Central memory CD8-positive, alpha-beta T cell (primary cell): Measurements from ENCODE around the gene WDR91.
"Not testable (repeated sequence)": the region's sequence is repeated elsewhere in the genome, so short reads cannot be mapped to it uniquely, and the experiment has no call there.

ENCODE experiments used
- ATAC-seq: fragments of 150-1000 bp; cut with Tn5 transposase; replicated peaks from 2 replicates; pipeline ENCODE4 v1.10.0; 2022; ENCODE audit warnings: mild to moderate bottlenecking, moderate FRiP score, moderate number of reproducible peaks; ENCODE audit not compliant: poor library complexity, severe bottlenecking; ENCODE audit errors: extremely low read depth
- DNase-seq, 2 donors: peaks; one replicate each; pipeline ENCODE4 v3.0.0; 2021; ENCODE audit warnings: low spot score in 2 of 2
- H3K27ac Mint-ChIP-seq: one replicate; pipeline ENCODE4 v1.8.0; 2022; ENCODE audit warnings: low read depth, mild to moderate bottlenecking, moderate library complexity, mixed read lengths
- H3K27me3 Mint-ChIP-seq: one replicate; pipeline ENCODE4 v1.8.0; 2022; ENCODE audit warnings: mixed read lengths
- H3K36me3 Mint-ChIP-seq: one replicate; pipeline ENCODE4 v1.8.0; 2022; ENCODE audit warnings: mild to moderate bottlenecking, moderate library complexity, mixed read lengths; ENCODE audit not compliant: insufficient read depth
- H3K4me1 Mint-ChIP-seq: one replicate; pipeline ENCODE4 v1.8.0; 2022; ENCODE audit warnings: mixed read lengths
- H3K4me3 Mint-ChIP-seq: one replicate; pipeline ENCODE4 v1.8.0; 2022; ENCODE audit warnings: mild to moderate bottlenecking, moderate library complexity, mixed read lengths
- H3K9me3 Mint-ChIP-seq: one replicate; pipeline ENCODE4 v1.8.0; 2022; ENCODE audit warnings: mixed read lengths

Gene WDR91

DNA sequence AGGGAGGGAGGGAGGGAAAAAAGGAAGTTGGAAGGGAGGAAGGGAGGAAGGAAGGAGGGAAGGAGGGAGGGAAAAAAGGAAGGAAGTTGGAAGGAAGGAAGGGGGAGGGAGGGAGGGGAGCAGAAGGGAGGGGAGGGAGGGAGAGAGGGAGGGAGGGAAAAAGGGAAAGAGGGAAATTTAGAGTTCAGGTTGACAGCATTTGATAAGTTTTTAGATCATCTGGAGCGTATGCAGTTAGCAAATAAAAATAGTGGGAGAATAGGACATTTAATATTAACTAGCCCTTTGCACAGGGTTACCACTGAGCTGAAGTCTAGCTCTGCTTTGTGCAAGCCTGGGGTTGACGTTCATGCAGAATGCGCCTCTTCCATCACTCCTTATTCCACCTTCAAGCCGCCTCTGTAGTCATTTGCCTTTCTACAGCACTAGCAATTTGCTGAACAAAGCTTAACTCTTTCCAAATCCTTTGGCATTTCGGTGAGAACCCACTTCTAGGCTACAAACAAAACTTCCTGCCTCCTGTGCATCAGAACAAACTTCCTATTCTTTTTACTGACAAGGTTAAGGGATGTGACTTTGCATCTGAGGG lies 30.9 kb upstream of the WDR91 start:
- no peaks in the 10 kb centered on the region for H3K9me3 Mint-ChIP-seq
- no peak overlapping the region for H3K4me3 Mint-ChIP-seq

DNA sequence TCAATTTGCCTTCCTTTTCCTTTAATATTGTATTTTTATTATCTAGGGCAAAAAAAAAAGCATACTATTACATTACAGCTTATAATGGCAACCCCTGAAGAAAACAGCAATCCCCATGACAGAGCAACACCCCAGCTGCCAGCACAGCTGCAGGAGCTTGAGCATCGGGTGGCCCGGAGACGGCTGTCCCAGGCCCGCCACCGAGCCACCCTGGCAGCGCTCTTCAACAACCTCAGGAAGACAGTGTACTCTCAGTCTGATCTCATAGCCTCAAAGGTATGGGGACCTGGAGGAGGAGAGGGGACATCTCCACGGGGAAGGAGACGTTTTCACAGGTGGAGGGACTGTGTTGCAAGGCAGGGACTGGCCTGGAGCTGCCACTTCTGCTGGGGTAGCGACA lies 29.1 kb upstream of the WDR91 start:
- Mint-ChIP-seq H3K9me3 (no peaks in the 10 kb centered on the region), H3K27ac (no peak overlapping the region), H3K4me3 (no peak overlapping the region), H3K36me3 (no peaks in the 10 kb centered on the region), H3K27me3 (peaks cover 36% of the 10 kb centered on the region), H3K4me1 (no peaks in the 10 kb centered on the region)
- DNase-seq = no peak
- ATAC-seq = no peak

More for the DNA sequence above, 30.9 kb upstream of the WDR91 start:
- no peak overlapping the region for H3K27ac Mint-ChIP-seq
- H3K4me1 Mint-ChIP-seq = no peaks in the 10 kb centered on the region
- no peak for ATAC-seq
- peaks cover 38% of the 10 kb centered on the region for H3K27me3 Mint-ChIP-seq
- no peak for DNase-seq
- no peaks in the 10 kb centered on the region for H3K36me3 Mint-ChIP-seq

DNA sequence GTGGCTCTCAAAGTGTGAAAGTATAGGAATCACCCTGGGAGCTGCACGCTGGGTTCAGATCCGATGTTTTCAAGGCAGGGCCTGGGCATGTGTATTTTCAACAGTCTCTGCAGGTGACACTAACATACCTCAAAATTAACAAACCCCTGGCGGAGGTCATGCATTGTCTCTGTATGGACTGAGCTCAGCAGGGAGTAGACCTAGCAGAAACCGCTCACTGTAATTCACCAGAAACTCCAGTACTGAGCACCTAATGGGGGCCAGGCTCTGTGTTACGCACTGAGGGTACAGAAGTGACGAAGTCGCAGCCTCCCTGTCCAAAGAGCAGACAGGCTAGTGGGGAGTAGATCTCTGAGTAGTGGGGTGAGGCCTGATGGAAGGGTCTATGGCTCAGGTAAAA lies 27.9 kb upstream of the WDR91 start:
- Mint-ChIP-seq H3K4me3 (no peak overlapping the region), H3K27ac (no peak overlapping the region), H3K27me3 (peaks cover 27% of the 10 kb centered on the region)

DNA sequence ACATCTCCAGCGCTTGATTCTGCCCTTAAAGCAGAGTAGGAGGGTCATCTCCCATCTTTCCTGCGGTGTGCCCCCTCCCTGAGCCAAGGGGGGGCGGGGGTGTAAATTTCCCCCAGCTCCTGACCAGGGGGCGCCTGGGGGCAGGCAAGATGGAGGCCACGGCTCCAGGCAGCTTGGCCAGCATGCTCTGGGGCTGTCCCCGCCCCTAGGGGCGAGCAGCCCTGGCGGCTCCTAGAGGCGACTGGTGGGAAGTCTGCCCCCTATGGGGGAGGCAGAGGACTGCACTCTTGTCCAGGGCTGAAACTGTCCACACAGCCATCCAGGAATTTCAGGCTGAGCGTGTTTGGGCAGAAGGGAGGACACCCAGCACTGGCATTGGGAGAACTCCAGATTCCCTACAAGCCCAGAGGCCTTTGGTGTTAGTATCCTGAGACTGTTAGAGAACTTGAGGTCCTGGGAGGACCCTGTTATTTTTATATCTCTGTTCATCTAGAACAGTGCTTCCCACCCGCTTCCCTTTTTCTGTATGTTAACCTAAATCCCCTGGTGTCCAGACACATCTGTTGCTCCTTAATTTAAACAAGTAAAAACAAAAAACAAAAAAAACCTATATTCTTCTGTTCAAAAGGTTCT lies 26.9 kb upstream of the WDR91 start:
- no peaks in the 10 kb centered on the region for H3K9me3 Mint-ChIP-seq
- no peaks in the 10 kb centered on the region for H3K36me3 Mint-ChIP-seq
- H3K27ac Mint-ChIP-seq = no peak overlapping the region
- DNase-seq = no peak
- H3K4me1 Mint-ChIP-seq = no peaks in the 10 kb centered on the region
- no peak overlapping the region for H3K4me3 Mint-ChIP-seq
- peaks cover 27% of the 10 kb centered on the region for H3K27me3 Mint-ChIP-seq
- no peak for ATAC-seq

More for the DNA sequence above, 27.9 kb upstream of the WDR91 start:
- Mint-ChIP-seq H3K4me1 (no peaks in the 10 kb centered on the region), H3K9me3 (no peaks in the 10 kb centered on the region), H3K36me3 (no peaks in the 10 kb centered on the region)
- no peak for DNase-seq
- ATAC-seq = no peak

DNA sequence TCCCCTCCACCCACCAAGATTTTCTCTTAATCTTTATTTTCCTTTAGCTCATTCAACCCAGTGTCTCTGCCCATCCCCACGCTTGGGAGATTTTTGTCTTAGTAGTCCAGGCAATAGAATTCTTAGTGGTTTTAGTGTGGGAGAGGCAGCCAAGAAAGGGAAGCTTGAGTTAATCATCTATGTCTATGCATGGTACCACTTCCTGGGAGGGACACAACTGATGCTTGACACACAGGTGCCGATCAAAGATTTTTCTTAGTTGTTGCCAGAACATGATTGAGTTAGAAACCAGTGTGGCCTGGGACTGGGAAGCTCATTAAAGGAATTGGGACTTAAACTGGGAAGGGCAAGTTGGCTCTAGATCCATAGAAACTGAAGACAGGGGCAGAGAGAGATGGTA lies 25.4 kb upstream of the WDR91 start:
- Mint-ChIP-seq H3K9me3 (no peaks in the 10 kb centered on the region), H3K4me3 (no peak overlapping the region), H3K36me3 (no peaks in the 10 kb centered on the region), H3K27me3 (peaks cover 21% of the 10 kb centered on the region), H3K4me1 (no peaks in the 10 kb centered on the region), H3K27ac (no peak overlapping the region)
- ATAC-seq (no peak), DNase-seq (no peak)

DNA sequence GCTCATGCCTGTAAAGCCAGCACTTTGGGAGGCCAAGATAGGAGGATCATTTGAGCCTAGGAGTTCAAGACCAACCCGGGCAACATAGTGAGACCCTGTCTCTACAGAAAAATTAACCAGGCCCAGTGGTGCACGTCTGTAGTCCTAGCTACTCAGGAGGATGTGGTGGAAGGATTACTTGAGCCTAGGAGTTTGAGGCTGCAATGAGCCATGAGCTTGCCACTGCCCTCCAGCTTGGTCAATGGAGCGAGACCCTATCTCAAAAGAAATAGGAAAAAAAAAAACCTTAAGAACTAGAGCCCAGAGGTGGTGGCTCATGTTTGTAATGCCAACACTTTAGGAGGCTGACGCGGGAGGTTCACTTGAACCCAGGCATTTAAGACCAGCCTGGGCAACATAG lies 24.5 kb upstream of the WDR91 start:
- H3K4me1 Mint-ChIP-seq = no peaks in the 10 kb centered on the region
- DNase-seq (no peak), ATAC-seq (no peak)
- no peaks in the 10 kb centered on the region for H3K36me3 Mint-ChIP-seq
- H3K27me3 Mint-ChIP-seq = peaks cover 12% of the 10 kb centered on the region
- no peaks in the 10 kb centered on the region for H3K9me3 Mint-ChIP-seq
- H3K27ac Mint-ChIP-seq = no peak overlapping the region
- no peak overlapping the region for H3K4me3 Mint-ChIP-seq

DNA sequence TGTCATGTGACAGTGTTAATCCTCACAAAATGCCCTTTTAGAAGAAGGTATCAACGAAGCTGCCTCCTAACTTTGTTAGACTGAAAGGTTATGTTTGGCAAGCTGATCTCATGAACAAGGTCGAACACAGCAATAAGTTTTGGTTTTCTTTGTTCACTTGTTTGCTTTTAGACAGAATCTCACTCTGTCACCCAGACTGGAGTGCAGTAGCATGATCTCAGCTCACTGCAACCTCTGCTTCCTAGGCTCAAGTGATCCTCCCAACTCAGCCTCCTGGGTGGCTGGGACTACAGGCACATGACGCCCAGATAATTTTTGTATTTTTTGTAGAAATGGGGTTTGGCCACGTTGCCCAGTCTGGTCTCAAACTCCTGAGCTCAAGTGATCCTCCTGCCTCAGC lies 23.4 kb upstream of the WDR91 start:
- H3K36me3 Mint-ChIP-seq = no peaks in the 10 kb centered on the region
- no peak overlapping the region for H3K4me3 Mint-ChIP-seq
- ATAC-seq (no peak), DNase-seq (no peak)
- H3K9me3 Mint-ChIP-seq = no peaks in the 10 kb centered on the region
- no peak overlapping the region for H3K27ac Mint-ChIP-seq
- no peaks in the 10 kb centered on the region for H3K4me1 Mint-ChIP-seq
- H3K27me3 Mint-ChIP-seq = peaks cover 11% of the 10 kb centered on the region

DNA sequence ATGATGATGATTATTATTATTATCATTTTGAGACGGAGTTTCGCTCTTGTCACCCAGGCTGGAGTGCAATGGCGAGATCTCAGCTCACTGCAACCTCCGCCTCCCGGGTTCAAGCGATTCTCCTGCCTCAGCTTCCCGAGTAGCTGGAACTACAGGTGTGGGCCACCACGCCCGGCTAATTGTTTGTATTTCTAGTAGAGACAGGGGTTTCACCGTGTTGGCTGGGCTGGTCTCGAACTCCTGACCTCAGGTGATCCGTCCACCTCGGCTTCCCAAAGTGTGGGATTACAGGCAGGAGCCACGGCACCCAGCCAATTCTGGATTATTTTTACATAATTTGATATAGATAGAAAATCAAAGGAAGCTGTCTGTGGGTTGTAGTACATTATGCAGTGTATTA lies 22.8 kb upstream of the WDR91 start:
- DNase-seq, H3K27ac Mint-ChIP-seq, H3K36me3 Mint-ChIP-seq, ATAC-seq, H3K9me3 Mint-ChIP-seq, H3K27me3 Mint-ChIP-seq, H3K4me3 Mint-ChIP-seq, H3K4me1 Mint-ChIP-seq: not testable (repeated sequence)

DNA sequence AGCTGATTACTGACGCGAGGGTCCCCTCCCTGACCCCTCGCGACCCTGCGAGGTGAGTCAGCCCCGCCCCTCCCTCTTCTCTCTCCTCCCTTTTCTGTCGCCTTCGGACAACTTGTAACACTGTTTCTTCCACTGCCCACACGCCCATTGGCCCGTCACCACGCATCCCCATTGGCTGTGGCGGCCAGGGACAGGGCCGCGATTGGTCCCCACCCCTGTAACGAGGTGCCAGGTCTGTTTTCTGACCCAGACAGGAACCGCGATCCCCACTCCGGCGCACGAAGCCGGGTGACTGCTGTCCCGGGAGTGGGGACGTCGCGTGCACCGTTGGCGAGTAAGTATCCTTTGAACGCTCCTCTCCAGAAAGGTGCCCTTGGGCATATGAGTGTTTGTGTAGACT lies 22.2 kb upstream of the WDR91 start, which contains the start of gene STRA8:
STRA8 (plus strand) TSS at position 269 of the 400 bp plus-strand sequence. CDS start 6,687 bp downstream, outside the sequence.
- DNase-seq (peak in 1 of 2 donors; percentile 10), ATAC-seq (no peak)
- Mint-ChIP-seq H3K9me3 (no peaks in the 10 kb centered on the region), H3K36me3 (no peaks in the 10 kb centered on the region), H3K4me1 (no peaks in the 10 kb centered on the region), H3K27me3 (no peaks in the 10 kb centered on the region), H3K27ac (no peak within 1 kb of the TSS), H3K4me3 (no peak within 1 kb of the TSS)

DNA sequence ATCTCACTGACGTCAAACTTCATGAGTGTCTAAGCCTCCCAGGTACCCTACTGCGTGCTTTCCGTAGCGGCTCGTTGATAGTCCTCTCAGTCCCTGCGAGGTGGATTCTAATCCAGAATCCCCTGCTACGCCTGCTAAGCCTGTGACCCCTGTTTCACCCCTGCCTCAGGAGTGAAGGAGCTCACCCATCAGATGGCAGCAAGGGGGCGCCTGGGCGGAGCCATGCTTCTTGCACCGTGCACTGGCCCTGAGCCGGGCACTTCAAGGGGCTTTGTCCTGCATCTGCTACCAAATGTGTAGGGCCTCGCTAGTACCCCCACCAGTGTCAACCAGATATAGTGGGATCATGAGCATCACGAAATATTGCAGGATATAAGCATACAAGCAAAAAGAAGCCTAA lies 21.4 kb upstream of the WDR91 start:
- Mint-ChIP-seq H3K4me3 (no peak overlapping the region), H3K27me3 (no peaks in the 10 kb centered on the region), H3K27ac (no peak overlapping the region), H3K4me1 (no peaks in the 10 kb centered on the region), H3K36me3 (no peaks in the 10 kb centered on the region), H3K9me3 (no peaks in the 10 kb centered on the region)
- ATAC-seq (no peak), DNase-seq (no peak)

DNA sequence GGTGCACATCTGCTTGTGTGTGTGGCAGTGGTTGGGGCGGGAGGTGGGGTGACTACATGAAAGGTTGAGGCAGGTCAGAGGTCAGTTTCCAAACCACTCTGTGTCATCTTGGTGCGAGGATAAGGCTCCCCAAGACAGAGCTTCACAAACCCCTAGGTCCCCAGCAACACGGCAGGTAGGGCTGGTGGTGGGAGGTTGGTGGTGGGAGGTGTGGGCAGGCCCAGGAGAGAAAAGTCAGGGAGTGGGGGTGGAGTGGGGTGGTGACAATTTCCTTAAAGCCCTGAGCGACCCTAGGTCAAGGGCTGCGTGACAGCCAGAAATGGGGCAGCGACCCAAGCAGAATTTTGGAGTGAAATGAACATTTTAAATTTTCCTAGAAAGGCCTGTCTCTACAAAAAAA lies 20.8 kb upstream of the WDR91 start:
- no peaks in the 10 kb centered on the region for H3K27me3 Mint-ChIP-seq
- no peak overlapping the region for H3K27ac Mint-ChIP-seq
- H3K36me3 Mint-ChIP-seq = no peaks in the 10 kb centered on the region
- DNase-seq (peak in 1 of 2 donors; percentile 2), ATAC-seq (no peak)
- no peak overlapping the region for H3K4me3 Mint-ChIP-seq
- H3K4me1 Mint-ChIP-seq = no peaks in the 10 kb centered on the region
- H3K9me3 Mint-ChIP-seq = no peaks in the 10 kb centered on the region

DNA sequence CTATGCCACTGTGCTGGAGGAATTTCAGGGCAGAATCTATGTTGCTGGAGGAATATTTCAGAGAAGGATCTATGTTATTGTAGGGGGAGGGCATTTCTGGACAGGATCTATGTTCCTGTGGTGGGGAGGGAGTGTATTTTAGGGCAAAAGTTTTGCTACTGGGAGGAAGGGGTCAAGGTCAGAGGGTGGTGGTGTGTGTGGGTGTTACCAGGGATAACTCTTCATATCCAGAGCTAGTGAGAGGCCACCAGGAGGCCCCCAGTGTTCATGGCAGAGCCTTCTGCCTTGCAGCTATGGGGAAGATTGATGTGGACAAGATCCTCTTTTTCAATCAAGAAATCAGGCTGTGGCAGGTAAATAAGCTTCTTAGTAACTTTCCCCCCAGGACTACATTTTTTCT lies 20.4 kb upstream of the WDR91 start:
- H3K4me1 Mint-ChIP-seq = no peaks in the 10 kb centered on the region
- no peaks in the 10 kb centered on the region for H3K36me3 Mint-ChIP-seq
- H3K4me3 Mint-ChIP-seq = no peak overlapping the region

DNA sequence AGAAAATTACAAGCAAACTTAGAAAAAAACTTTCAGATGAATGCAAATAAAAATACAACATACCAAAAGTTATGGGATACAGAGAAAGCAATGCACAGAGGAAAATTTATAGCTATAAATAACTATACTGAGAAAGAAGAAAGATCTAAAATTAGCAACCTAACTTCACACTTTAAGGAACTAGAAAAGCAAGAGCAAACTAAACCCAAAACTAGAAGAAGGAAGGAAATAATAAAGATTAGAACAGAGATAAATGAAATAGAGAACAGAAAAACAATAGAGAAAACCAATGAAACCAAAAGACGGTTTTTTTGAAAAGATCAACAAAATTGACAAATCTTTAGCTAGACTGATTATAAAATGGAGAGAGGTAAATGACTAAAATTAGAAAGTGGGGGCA lies 12.7 kb upstream of the WDR91 start:
- no peak for ATAC-seq
- H3K27me3 Mint-ChIP-seq = no peaks in the 10 kb centered on the region
- peaks cover 2% of the 10 kb centered on the region for H3K36me3 Mint-ChIP-seq
- no peak for DNase-seq
- no peaks in the 10 kb centered on the region for H3K9me3 Mint-ChIP-seq
- H3K4me3 Mint-ChIP-seq = no peak overlapping the region
- H3K27ac Mint-ChIP-seq = no peak overlapping the region
- peaks cover 11% of the 10 kb centered on the region for H3K4me1 Mint-ChIP-seq

More for the DNA sequence above, 20.4 kb upstream of the WDR91 start:
- Mint-ChIP-seq H3K27me3 (no peaks in the 10 kb centered on the region), H3K27ac (no peak overlapping the region), H3K9me3 (no peaks in the 10 kb centered on the region)
- ATAC-seq = no peak
- peak in 1 of 2 donors; percentile 2 for DNase-seq
